T-helper 1 cell treated with Interleukin-12 subunit alpha and Interleukin-12 subunit beta and Interleukin-4 antibody, amounts not matched to agents 30 μg/mL and 1 μg/mL, for 36 hours (primary cell): ENCODE data around the gene TIGD6.

Experiments
- H3K27ac Mint-ChIP-seq: one replicate; pipeline ENCODE4 v1.8.0; 2021; ENCODE audit warnings: mild to moderate bottlenecking, mixed read lengths
- H3K27me3 Mint-ChIP-seq: one replicate; pipeline ENCODE4 v1.8.0; 2021; ENCODE audit warnings: low read depth, mixed read lengths
- H3K36me3 Mint-ChIP-seq: one replicate; pipeline ENCODE4 v1.8.0; 2021; ENCODE audit warnings: low read depth, mixed read lengths
- H3K4me1 Mint-ChIP-seq: one replicate; pipeline ENCODE4 v1.8.0; 2021; ENCODE audit warnings: low read depth, mixed read lengths
- H3K4me3 Mint-ChIP-seq: one replicate; pipeline ENCODE4 v1.8.0; 2021; ENCODE audit warnings: mild to moderate bottlenecking, moderate library complexity, mixed read lengths
- H3K9me3 Mint-ChIP-seq: one replicate; pipeline ENCODE4 v1.8.0; 2021; ENCODE audit warnings: mixed read lengths

Gene TIGD6

GRCh38 chr5:149975409-149975808 lies 25.0 kb downstream of the TIGD6 start:
- H3K4me1 Mint-ChIP-seq = no peaks in the 10 kb centered on the region
- H3K27ac Mint-ChIP-seq = no peak overlapping the region
- H3K36me3 Mint-ChIP-seq = peaks cover 6% of the 10 kb centered on the region
- no peak overlapping the region for H3K4me3 Mint-ChIP-seq
- H3K9me3 Mint-ChIP-seq = no peaks in the 10 kb centered on the region
- no peaks in the 10 kb centered on the region for H3K27me3 Mint-ChIP-seq

- no peaks in the 10 kb centered on the region for H3K9me3 Mint-ChIP-seq
- no peak overlapping the region for H3K4me3 Mint-ChIP-seq
- peaks cover 6% of the 10 kb centered on the region for H3K36me3 Mint-ChIP-seq
- no peak overlapping the region for H3K27ac Mint-ChIP-seq
- no peaks in the 10 kb centered on the region for H3K4me1 Mint-ChIP-seq
- H3K27me3 Mint-ChIP-seq = no peaks in the 10 kb centered on the region
These were observed 31.1 kb downstream of the TIGD6 start for GRCh38 chr5:149969181-149969930.

GRCh38 chr5:149966946-149967345 lies 33.5 kb downstream of the TIGD6 start:
- H3K27ac Mint-ChIP-seq = no peak overlapping the region

GRCh38 chr5:149963729-149964128 lies 36.7 kb downstream of the TIGD6 start:
- H3K4me1 Mint-ChIP-seq = peaks cover 27% of the 10 kb centered on the region
- no peak overlapping the region for H3K4me3 Mint-ChIP-seq
- no peaks in the 10 kb centered on the region for H3K9me3 Mint-ChIP-seq
- H3K27ac Mint-ChIP-seq = no peak overlapping the region
- no peaks in the 10 kb centered on the region for H3K27me3 Mint-ChIP-seq
- H3K36me3 Mint-ChIP-seq = peaks cover 3% of the 10 kb centered on the region

More at GRCh38 chr5:149966946-149967345, 33.5 kb downstream of the TIGD6 start:
- no peaks in the 10 kb centered on the region for H3K9me3 Mint-ChIP-seq
- H3K36me3 Mint-ChIP-seq = peaks cover 8% of the 10 kb centered on the region
- H3K4me1 Mint-ChIP-seq = peaks cover 9% of the 10 kb centered on the region
- H3K4me3 Mint-ChIP-seq = no peak overlapping the region
- H3K27me3 Mint-ChIP-seq = no peaks in the 10 kb centered on the region

- Mint-ChIP-seq H3K4me3 (no peak overlapping the region), H3K9me3 (no peaks in the 10 kb centered on the region), H3K27ac (no peak overlapping the region), H3K36me3 (peaks cover 3% of the 10 kb centered on the region), H3K27me3 (no peaks in the 10 kb centered on the region), H3K4me1 (peaks cover 27% of the 10 kb centered on the region)
These were observed 37.7 kb downstream of the TIGD6 start for GRCh38 chr5:149962601-149963300.

- Mint-ChIP-seq H3K36me3 (peaks cover 3% of the 10 kb centered on the region), H3K27ac (no peak overlapping the region), H3K4me3 (peak overlapping the region; percentile 84), H3K9me3 (no peaks in the 10 kb centered on the region), H3K4me1 (peaks cover 27% of the 10 kb centered on the region), H3K27me3 (no peaks in the 10 kb centered on the region)
These were observed 38.5 kb downstream of the TIGD6 start for GRCh38 chr5:149961957-149962409.

DNA sequence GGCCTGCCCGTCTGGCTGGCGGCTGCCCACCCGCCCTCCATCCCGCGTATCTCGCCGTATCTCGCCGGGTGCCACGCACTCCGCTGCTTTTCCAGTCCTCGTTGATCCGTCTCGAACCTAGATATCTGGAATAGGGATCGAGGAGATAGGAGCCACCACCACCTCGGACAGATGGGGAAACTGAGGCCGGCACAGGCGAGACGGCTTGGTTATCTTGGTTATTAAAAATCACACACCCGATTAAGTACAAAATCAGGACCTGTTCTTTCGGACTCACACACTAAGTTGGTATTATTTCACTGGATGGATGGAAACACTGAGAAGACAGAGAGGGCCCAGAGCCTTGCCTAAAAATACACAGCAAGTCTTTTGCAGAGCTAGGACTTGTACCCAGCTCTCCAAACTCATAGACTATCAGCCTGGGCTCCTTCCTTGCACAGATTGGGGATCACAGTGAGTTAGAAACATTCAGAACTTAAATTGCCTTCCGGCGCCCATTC lies 39.2 kb downstream of the TIGD6 start:
- H3K4me3 Mint-ChIP-seq = peak overlapping the region; percentile 84
- peaks cover 3% of the 10 kb centered on the region for H3K36me3 Mint-ChIP-seq
- no peaks in the 10 kb centered on the region for H3K9me3 Mint-ChIP-seq
- H3K4me1 Mint-ChIP-seq = peaks cover 27% of the 10 kb centered on the region
- peak overlapping the region; percentile 53 for H3K27ac Mint-ChIP-seq
- H3K27me3 Mint-ChIP-seq = no peaks in the 10 kb centered on the region

- Mint-ChIP-seq H3K27me3 (no peaks in the 10 kb centered on the region), H3K4me1 (peaks cover 27% of the 10 kb centered on the region), H3K9me3 (no peaks in the 10 kb centered on the region), H3K36me3 (peaks cover 3% of the 10 kb centered on the region), H3K27ac (peak within 1 kb of the TSS; percentile 93), H3K4me3 (peak within 1 kb of the TSS; percentile 84)
These were observed 39.9 kb downstream of the TIGD6 start, which contains the start of gene SLC26A2 for GRCh38 chr5:149960272-149961185. Gene SLC26A2 (plus strand): TSS chr5:149960758. CDS start chr5:149977653, 16,895 bp downstream.

- Mint-ChIP-seq H3K27ac (peak overlapping the region; percentile 93), H3K4me1 (peaks cover 27% of the 10 kb centered on the region), H3K27me3 (no peaks in the 10 kb centered on the region), H3K36me3 (peaks cover 2% of the 10 kb centered on the region), H3K9me3 (no peaks in the 10 kb centered on the region), H3K4me3 (peak overlapping the region; percentile 84)
These were observed 40.8 kb downstream of the TIGD6 start for GRCh38 chr5:149959406-149960236.

GRCh38 chr5:149957855-149958254 lies 42.6 kb downstream of the TIGD6 start:
- H3K27me3 Mint-ChIP-seq = no peaks in the 10 kb centered on the region
- H3K27ac Mint-ChIP-seq = no peak overlapping the region
- H3K9me3 Mint-ChIP-seq = no peaks in the 10 kb centered on the region
- H3K36me3 Mint-ChIP-seq = peaks cover 2% of the 10 kb centered on the region
- H3K4me1 Mint-ChIP-seq = peaks cover 27% of the 10 kb centered on the region
- H3K4me3 Mint-ChIP-seq = no peak overlapping the region

- Mint-ChIP-seq H3K27me3 (no peaks in the 10 kb centered on the region), H3K36me3 (no peaks in the 10 kb centered on the region), H3K27ac (no peak overlapping the region), H3K4me3 (no peak overlapping the region), H3K4me1 (peaks cover 16% of the 10 kb centered on the region), H3K9me3 (no peaks in the 10 kb centered on the region)
These were observed 43.8 kb downstream of the TIGD6 start for GRCh38 chr5:149956685-149957084.

GRCh38 chr5:149954798-149955197 lies 45.7 kb downstream of the TIGD6 start:
- H3K27me3 Mint-ChIP-seq = no peaks in the 10 kb centered on the region
- no peak overlapping the region for H3K27ac Mint-ChIP-seq
- no peaks in the 10 kb centered on the region for H3K9me3 Mint-ChIP-seq
- no peak overlapping the region for H3K4me3 Mint-ChIP-seq
- no peaks in the 10 kb centered on the region for H3K36me3 Mint-ChIP-seq
- H3K4me1 Mint-ChIP-seq = peaks cover 6% of the 10 kb centered on the region

DNA sequence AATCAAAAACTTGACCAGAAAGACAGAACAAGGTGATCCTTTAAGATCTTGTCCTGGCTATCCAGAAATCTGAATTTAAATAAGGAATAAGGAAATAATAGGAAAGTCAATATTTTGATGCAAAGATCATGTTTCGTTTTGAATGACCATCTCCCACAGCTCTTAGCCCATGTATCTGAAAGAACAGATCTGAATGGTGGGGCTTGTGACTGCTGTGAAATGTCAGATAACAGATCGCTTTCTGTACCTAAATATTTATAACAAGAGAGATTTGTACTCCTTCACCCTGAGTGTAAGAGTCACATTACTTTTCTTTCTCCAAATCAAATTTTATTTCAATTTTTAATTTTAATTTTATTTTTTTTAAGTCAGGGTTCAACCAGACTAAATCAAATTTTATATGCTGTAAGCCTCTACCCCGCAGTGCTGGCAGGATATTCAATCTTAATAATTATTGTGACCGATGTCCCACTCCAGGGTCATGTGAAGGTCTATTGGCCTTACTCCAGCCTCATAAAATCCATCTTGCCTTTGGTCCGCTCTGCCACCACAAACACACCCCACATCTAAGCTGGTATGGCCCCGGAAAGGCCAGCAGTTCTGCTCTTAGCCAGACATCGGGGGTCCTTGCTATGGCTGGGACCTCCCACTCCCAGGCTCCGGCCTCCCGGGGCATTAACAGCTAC lies 46.9 kb downstream of the TIGD6 start:
- Mint-ChIP-seq H3K4me3 (no peak overlapping the region), H3K27ac (no peak overlapping the region), H3K36me3 (no peaks in the 10 kb centered on the region), H3K9me3 (no peaks in the 10 kb centered on the region), H3K27me3 (peaks cover under 1% of the 10 kb centered on the region), H3K4me1 (no peaks in the 10 kb centered on the region)
